OCI-LY7 (cell line): Measurements from ENCODE around the gene SLC19A1. TPM values are rescaled to one million over a fixed set of nuclear protein-coding genes. Genes with fewer than 3 reads are reported as not detected.

Experiments used
- BruUV-seq: library from RNA; stranded (reverse); fragments of 400-500 nt; replicated peaks from 2 replicates; lab custom pipeline; 2021; lab: Mats Ljungman, UMichigan
- CTCF ChIA-PET: fragments of 300-600 bp; sonication (Branson Sonifier 250); formaldehyde crosslinking; loops from one replicate; lab custom pipeline; 2022; ENCODE audit warnings: antibody characterized with exemption; ENCODE audit not compliant: unreplicated experiment; lab: Charles Lee
- POLR2A ChIA-PET: fragments of 300-600 bp; sonication (Branson Sonifier 250); formaldehyde crosslinking; loops from one replicate; lab custom pipeline; 2022; ENCODE audit warnings: antibody characterized with exemption; lab: Charles Lee
- DNase-seq: peaks from one replicate; pipeline ENCODE4 v3.0.0-alpha.2; 2015; ENCODE audit warnings: low spot score
- H2AFZ ChIP-seq: fragments of 200-600 bp; sonication (generic), shearing (Covaris generic); 2 replicates; pipeline ENCODE4 v1.6.1; 2014; ENCODE audit warnings: mild to moderate bottlenecking, antibody characterized with exemption, low read length, moderate library complexity
- H3K27ac ChIP-seq: fragments of 200-600 bp; sonication (generic); 2 replicates; pipeline ENCODE4 v1.5.1; 2014; ENCODE audit warnings: mixed run types, low read depth, mild to moderate bottlenecking, moderate library complexity, low read length, inconsistent platforms; ENCODE audit not compliant: poor library complexity, severe bottlenecking
- H3K36me3 ChIP-seq: fragments of 200-600 bp; sonication (generic); 2 replicates; pipeline ENCODE4 v1.6.1; 2014; ENCODE audit warnings: mild to moderate bottlenecking, antibody characterized with exemption, low read length, moderate library complexity, mixed read lengths; ENCODE audit not compliant: insufficient read depth
- H3K4me1 ChIP-seq: fragments of 200-600 bp; sonication (generic); 2 replicates; pipeline ENCODE4 v1.5.1; 2014; ENCODE audit warnings: mild to moderate bottlenecking, low read length; ENCODE audit not compliant: insufficient read depth, poor library complexity, severe bottlenecking
- H3K4me2 ChIP-seq: fragments of 200-600 bp; sonication (generic); 2 replicates; pipeline ENCODE4 v1.6.1; 2014; ENCODE audit warnings: mild to moderate bottlenecking, low read length
- H3K4me3 ChIP-seq: fragments of 200-600 bp; sonication (generic); 2 replicates; pipeline ENCODE4 v1.5.1; 2014; ENCODE audit warnings: mild to moderate bottlenecking, low read depth, low read length; ENCODE audit not compliant: poor library complexity, severe bottlenecking
- H3K79me2 ChIP-seq: fragments of 200-600 bp; sonication (generic); 2 replicates; pipeline ENCODE4 v1.6.1; 2016; ENCODE audit warnings: low read depth, mild to moderate bottlenecking, low read length, moderate library complexity, mixed read lengths; ENCODE audit not compliant: insufficient read depth
- H3K9me2 ChIP-seq: fragments of 200-600 bp; sonication (generic); 2 replicates; pipeline ENCODE4 v1.6.1; 2016; ENCODE audit warnings: mild to moderate bottlenecking, low read length, mixed read lengths; ENCODE audit not compliant: insufficient read depth
- H3K9me3 ChIP-seq: fragments of 200-600 bp; sonication (generic); 2 replicates; pipeline ENCODE4 v1.6.1; 2014; ENCODE audit warnings: mild to moderate bottlenecking, mixed run types, low read length, mixed read lengths
- H4K20me1 ChIP-seq: fragments of 200-600 bp; sonication (generic); 2 replicates; pipeline ENCODE4 v1.6.1; 2014; ENCODE audit warnings: mild to moderate bottlenecking, antibody characterized with exemption, low read length, moderate library complexity, mixed read lengths; ENCODE audit not compliant: insufficient read depth
- EZH2phosphoT487 ChIP-seq: fragments of 200-600 bp; sonication (generic); IDR thresholded peaks from 2 replicates; pipeline ENCODE4 v1.6.1; 2018; ENCODE audit warnings: low read depth, borderline replicate concordance, mild to moderate bottlenecking, mixed run types, antibody characterized with exemption, low read length, moderate library complexity, mixed read lengths
- intact Hi-C: fragments of 100-400 bp; cut with micrococcal nuclease; formaldehyde crosslinking; loops from one replicate; pipeline ENCODE4 v1.10.0; 2022; ENCODE audit not compliant: unreplicated experiment
- total RNA-seq, 2 experiments: library from RNA; depleted of rRNA in 1 of 2; stranded (reverse); fragments of >200 nt in 1 of 2; shearing (Covaris generic) in 1 of 2; gene quantifications; 2 replicates each; pipeline ENCODE4 v1.2.3, GENCODE V29; 2014 to 2022
- TF ChIP-seq, protein P1 (sequence below): fragments of 200-600 bp; sonication (generic); conservative IDR thresholded peaks from 2 replicates; pipeline ENCODE4 v1.5.1; 2014; ENCODE audit warnings: mild to moderate bottlenecking, antibody characterized with exemption, low read length, moderate library complexity, mixed read lengths

SLC19A1 gene
- total RNA-seq, 2 experiments from 2014 or later = 17.9 to 41.2 TPM

DNA sequence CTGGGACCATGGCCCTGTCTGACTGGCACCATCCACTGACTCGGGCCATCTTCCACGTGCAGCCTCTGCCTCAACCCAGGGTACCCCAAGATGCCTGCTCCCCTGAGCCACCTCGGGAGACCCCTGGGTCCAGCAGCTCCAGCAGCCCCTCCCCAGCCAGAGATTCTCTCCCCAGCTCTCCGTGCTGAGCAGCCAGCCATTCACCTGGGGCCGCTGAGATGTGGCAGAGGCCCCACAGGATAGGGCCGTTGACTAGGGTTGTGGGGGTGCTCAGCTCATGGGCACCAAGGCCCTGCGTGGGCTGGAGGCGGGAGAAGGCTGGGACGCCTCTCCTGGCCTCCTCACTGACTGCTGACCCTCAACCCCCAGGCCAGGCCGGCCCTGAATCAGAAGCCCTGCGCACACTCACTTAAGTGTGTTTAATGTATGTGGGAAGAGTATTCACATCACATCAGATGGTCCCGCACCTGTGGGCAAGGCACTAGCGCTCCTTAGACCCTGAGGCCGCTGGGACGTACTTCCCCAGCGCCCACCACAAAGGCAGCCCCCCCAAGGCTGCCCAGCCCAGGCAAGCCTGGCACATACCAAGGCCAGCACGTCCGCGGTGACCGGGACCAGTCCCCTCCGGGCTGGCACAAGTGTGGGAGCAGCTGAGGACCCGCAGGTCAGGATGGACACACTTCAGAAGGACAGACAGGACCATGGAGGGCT, 27.8 kb downstream of the SLC19A1 start:
- TF ChIP-seq, protein P1, sequence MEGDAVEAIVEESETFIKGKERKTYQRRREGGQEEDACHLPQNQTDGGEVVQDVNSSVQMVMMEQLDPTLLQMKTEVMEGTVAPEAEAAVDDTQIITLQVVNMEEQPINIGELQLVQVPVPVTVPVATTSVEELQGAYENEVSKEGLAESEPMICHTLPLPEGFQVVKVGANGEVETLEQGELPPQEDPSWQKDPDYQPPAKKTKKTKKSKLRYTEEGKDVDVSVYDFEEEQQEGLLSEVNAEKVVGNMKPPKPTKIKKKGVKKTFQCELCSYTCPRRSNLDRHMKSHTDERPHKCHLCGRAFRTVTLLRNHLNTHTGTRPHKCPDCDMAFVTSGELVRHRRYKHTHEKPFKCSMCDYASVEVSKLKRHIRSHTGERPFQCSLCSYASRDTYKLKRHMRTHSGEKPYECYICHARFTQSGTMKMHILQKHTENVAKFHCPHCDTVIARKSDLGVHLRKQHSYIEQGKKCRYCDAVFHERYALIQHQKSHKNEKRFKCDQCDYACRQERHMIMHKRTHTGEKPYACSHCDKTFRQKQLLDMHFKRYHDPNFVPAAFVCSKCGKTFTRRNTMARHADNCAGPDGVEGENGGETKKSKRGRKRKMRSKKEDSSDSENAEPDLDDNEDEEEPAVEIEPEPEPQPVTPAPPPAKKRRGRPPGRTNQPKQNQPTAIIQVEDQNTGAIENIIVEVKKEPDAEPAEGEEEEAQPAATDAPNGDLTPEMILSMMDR = no peak
- no peak for TF ChIP-seq EZH2phosphoT487
- CTCF ChIA-PET = no interaction called here
- BruUV-seq = no TSS peak
- H3K4me1 ChIP-seq = no peaks in the 10 kb centered on the region
- H3K9me3 ChIP-seq = peaks cover 17% of the 10 kb centered on the region; the same call in 1 of the 2 replicates
- intact Hi-C loops = no loop called here
- no peak for DNase-seq
- H2AFZ ChIP-seq = no peak overlapping the region
- peaks cover 16% of the 10 kb centered on the region for H3K36me3 ChIP-seq
- no peak overlapping the region for H3K27ac ChIP-seq
- POLR2A ChIA-PET = no interaction called here
- no peak overlapping the region for H3K4me2 ChIP-seq
- H3K79me2 ChIP-seq = no peaks in the 10 kb centered on the region
- H3K9me2 ChIP-seq = no peaks in the 10 kb centered on the region
- H3K4me3 ChIP-seq = no peak overlapping the region
- no peaks in the 10 kb centered on the region for H4K20me1 ChIP-seq

DNA sequence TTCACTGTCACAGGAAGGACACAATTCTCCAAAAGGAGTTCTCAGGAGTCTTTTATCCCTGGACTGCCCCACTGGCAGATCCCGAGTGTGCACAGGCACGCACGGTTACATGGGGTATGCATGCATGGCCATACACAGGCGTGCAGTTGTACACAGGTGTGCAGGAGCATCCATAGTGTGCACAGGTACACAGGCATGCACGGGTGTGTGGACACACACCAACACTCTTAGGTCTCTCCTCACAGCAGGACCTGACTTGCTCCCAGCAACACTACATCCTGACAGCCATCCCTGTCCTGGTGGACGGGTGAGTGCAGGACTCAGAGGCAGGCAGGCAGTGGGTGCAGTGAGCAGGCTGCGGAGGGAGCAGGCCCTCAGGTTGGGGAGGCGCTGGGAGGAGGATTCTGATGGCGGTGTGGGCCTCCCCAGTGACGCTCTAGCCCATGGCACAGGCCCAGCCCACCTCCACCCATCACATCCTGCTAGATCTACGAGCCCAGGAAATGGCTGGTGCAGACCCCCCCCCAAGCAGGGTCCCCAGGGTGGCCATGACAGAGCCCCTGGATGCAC, 28.4 kb downstream of the SLC19A1 start:
- no TSS peak for BruUV-seq

More for the DNA sequence above, 28.4 kb downstream of the SLC19A1 start:
- CTCF ChIA-PET = no interaction called here
- H3K27ac ChIP-seq = no peak overlapping the region
- intact Hi-C loops = no loop called here
- H3K9me3 ChIP-seq = peaks cover 11% of the 10 kb centered on the region; the same call in 1 of the 2 replicates
- no peak overlapping the region for H3K4me3 ChIP-seq
- H3K9me2 ChIP-seq = no peaks in the 10 kb centered on the region
- H4K20me1 ChIP-seq = no peaks in the 10 kb centered on the region
- no peaks in the 10 kb centered on the region for H3K79me2 ChIP-seq
- H2AFZ ChIP-seq = no peak overlapping the region
- H3K36me3 ChIP-seq = peaks cover 9% of the 10 kb centered on the region
- no peak for DNase-seq
- POLR2A ChIA-PET = no interaction called here
- no peaks in the 10 kb centered on the region for H3K4me1 ChIP-seq
- H3K4me2 ChIP-seq = no peak overlapping the region
- TF ChIP-seq, protein P1 = no peak
- TF ChIP-seq EZH2phosphoT487 = no peak
